HEK293 (cell line): ENCODE data around the gene CD93.

ENCODE experiments used
- CTCF ChIA-PET: fragments of 350-600 bp; formaldehyde crosslinking; extraction: SDS; loops from one replicate; lab custom pipeline; 2021; ENCODE audit warnings: antibody characterized with exemption; lab: Yijun Ruan, JAX
- POLR2A ChIA-PET: fragments of 300-600 bp; formaldehyde crosslinking; extraction: SDS; loops from one replicate; lab custom pipeline; 2020; ENCODE audit warnings: antibody characterized with exemption, inconsistent platforms; lab: Yijun Ruan, JAX
- H3K27ac ChIP-seq: fragments of 200-500 bp; sonication (Bioruptor generic); 2 replicates; pipeline ENCODE4 v1.5.1; 2014; ENCODE audit warnings: low read depth, low read length, control low read depth, inconsistent platforms; ENCODE audit errors: extremely low read depth
- H3K36me3 ChIP-seq, 2 experiments: fragments of 200-500 bp in 1 of 2; sonication (Bioruptor generic) in 1 of 2; 1 replicate in 1 of 2; 2 replicates in 1 of 2; pipeline ENCODE4 v1.5.1; 2014 to 2017; ENCODE audit warnings: inconsistent platforms in 2 of 2, low read length in 2 of 2; ENCODE audit not compliant: control insufficient read depth in 2 of 2, insufficient read depth in 1 of 2
- H3K4me1 ChIP-seq: fragments of 200-500 bp; sonication (Bioruptor generic); 2 replicates; pipeline ENCODE4 v1.5.1; 2014; ENCODE audit warnings: mild to moderate bottlenecking, low read length, inconsistent platforms; ENCODE audit not compliant: control insufficient read depth, insufficient read depth
- H3K4me3 ChIP-seq: 2 replicates; pipeline ENCODE4 v1.5.1; 2011; ENCODE audit warnings: low read depth, mild to moderate bottlenecking, control low read depth, low read length, moderate library complexity
- H3K9me3 ChIP-seq: fragments of 200-500 bp; sonication (Bioruptor generic); 2 replicates; pipeline ENCODE4 v1.5.1; 2014; ENCODE audit warnings: low read depth, low read length, inconsistent platforms; ENCODE audit not compliant: control insufficient read depth, insufficient read depth
- KLF1 ChIP-seq: fragments of 450-650 bp; formaldehyde crosslinking; IDR thresholded peaks from 2 replicates; pipeline ENCODE4 v1.5.1; 2016; ENCODE audit warnings: missing biosample characterization, missing genetic modification characterization
- MYNN ChIP-seq: fragments of 450-650 bp; formaldehyde crosslinking; IDR thresholded peaks from 2 replicates; pipeline ENCODE4 v1.5.1; 2016; ENCODE audit warnings: missing biosample characterization, missing genetic modification characterization, borderline replicate concordance
- PRDM4 ChIP-seq: fragments of 450-650 bp; formaldehyde crosslinking; IDR thresholded peaks from 2 replicates; pipeline ENCODE4 v1.5.1; 2017; ENCODE audit warnings: missing biosample characterization, missing genetic modification characterization
- ZBTB48 ChIP-seq: fragments of 450-650 bp; formaldehyde crosslinking; IDR thresholded peaks from 2 replicates; pipeline ENCODE4 v1.5.1; 2016; ENCODE audit warnings: missing biosample characterization, missing genetic modification characterization
- ZFP3 ChIP-seq: fragments of 450-650 bp; formaldehyde crosslinking; IDR thresholded peaks from 2 replicates; pipeline ENCODE4 v1.5.1; 2016; ENCODE audit warnings: low read depth, missing biosample characterization, missing genetic modification characterization
- ZNF138 ChIP-seq: fragments of 450-650 bp; formaldehyde crosslinking; IDR thresholded peaks from 2 replicates; pipeline ENCODE4 v1.5.1; 2016; ENCODE audit warnings: missing biosample characterization, missing genetic modification characterization, borderline replicate concordance
- ZNF146 ChIP-seq: fragments of 450-650 bp; formaldehyde crosslinking; IDR thresholded peaks from 2 replicates; pipeline ENCODE4 v1.5.1; 2016; ENCODE audit warnings: missing biosample characterization, missing genetic modification characterization
- ZNF169 ChIP-seq: fragments of 450-650 bp; formaldehyde crosslinking; IDR thresholded peaks from 2 replicates; pipeline ENCODE4 v1.5.1; 2016; ENCODE audit warnings: missing biosample characterization, missing genetic modification characterization
- ZNF175 ChIP-seq: fragments of 450-650 bp; formaldehyde crosslinking; IDR thresholded peaks from 2 replicates; pipeline ENCODE4 v1.5.1; 2016; ENCODE audit warnings: missing biosample characterization, missing genetic modification characterization
- ZNF2 ChIP-seq: fragments of 450-650 bp; formaldehyde crosslinking; IDR thresholded peaks from 2 replicates; pipeline ENCODE4 v1.5.1; 2016; ENCODE audit warnings: missing biosample characterization, missing genetic modification characterization
- ZNF221 ChIP-seq: fragments of 450-650 bp; formaldehyde crosslinking; IDR thresholded peaks from 2 replicates; pipeline ENCODE4 v1.5.1; 2017; ENCODE audit warnings: missing biosample characterization, missing genetic modification characterization, borderline replicate concordance
- ZNF223 ChIP-seq: fragments of 450-650 bp; formaldehyde crosslinking; IDR thresholded peaks from 2 replicates; pipeline ENCODE4 v1.5.1; 2016; ENCODE audit warnings: missing biosample characterization, missing genetic modification characterization
- ZNF266 ChIP-seq: fragments of 450-650 bp; formaldehyde crosslinking; IDR thresholded peaks from 2 replicates; pipeline ENCODE4 v1.5.1; 2016; ENCODE audit warnings: missing biosample characterization, missing genetic modification characterization, low read depth
- TF ChIP-seq, protein P1 (sequence below): fragments of 450-650 bp; formaldehyde crosslinking; conservative IDR thresholded peaks from 2 replicates; pipeline ENCODE4 v1.5.1; 2016; ENCODE audit warnings: low read depth, missing biosample characterization, missing genetic modification characterization

Gene CD93

DNA sequence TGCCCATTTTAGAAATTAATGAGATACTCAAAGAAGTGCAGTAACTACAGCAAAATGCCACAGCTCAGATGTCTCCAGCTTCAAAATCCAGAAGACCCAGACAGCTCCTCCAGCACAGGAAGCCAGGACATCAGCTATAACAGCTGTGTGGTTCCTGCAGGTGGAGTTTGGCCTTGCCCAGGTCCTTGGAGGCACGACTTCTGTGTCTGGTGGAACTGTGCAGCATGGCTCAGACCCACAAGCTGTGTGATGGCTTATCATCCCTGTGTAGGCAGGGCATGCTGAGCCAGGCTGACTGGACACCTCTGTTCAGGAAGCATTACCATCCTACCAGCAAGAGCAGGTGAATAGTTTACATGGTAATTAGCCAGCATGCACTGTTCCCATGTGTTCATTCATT is 26.5 kb upstream of the CD93 start:
- no peaks in the 10 kb centered on the region for H3K9me3 ChIP-seq
- CTCF ChIA-PET: no interaction called here
- POLR2A ChIA-PET: no interaction called here
- no peaks in the 10 kb centered on the region for H3K4me1 ChIP-seq
- TF ChIP-seq ZBTB48 (tag by site-specific recombination) (no peak), PRDM4 (tag by site-specific recombination) (no peak), ZNF266 (no peak), ZNF223 (no peak), KLF1 (tag by site-specific recombination) (no peak), ZNF221 (tag by site-specific recombination) (no peak), ZNF138 (no peak), ZNF146 (tag by site-specific recombination) (no peak)
- TF ChIP-seq, protein P1, sequence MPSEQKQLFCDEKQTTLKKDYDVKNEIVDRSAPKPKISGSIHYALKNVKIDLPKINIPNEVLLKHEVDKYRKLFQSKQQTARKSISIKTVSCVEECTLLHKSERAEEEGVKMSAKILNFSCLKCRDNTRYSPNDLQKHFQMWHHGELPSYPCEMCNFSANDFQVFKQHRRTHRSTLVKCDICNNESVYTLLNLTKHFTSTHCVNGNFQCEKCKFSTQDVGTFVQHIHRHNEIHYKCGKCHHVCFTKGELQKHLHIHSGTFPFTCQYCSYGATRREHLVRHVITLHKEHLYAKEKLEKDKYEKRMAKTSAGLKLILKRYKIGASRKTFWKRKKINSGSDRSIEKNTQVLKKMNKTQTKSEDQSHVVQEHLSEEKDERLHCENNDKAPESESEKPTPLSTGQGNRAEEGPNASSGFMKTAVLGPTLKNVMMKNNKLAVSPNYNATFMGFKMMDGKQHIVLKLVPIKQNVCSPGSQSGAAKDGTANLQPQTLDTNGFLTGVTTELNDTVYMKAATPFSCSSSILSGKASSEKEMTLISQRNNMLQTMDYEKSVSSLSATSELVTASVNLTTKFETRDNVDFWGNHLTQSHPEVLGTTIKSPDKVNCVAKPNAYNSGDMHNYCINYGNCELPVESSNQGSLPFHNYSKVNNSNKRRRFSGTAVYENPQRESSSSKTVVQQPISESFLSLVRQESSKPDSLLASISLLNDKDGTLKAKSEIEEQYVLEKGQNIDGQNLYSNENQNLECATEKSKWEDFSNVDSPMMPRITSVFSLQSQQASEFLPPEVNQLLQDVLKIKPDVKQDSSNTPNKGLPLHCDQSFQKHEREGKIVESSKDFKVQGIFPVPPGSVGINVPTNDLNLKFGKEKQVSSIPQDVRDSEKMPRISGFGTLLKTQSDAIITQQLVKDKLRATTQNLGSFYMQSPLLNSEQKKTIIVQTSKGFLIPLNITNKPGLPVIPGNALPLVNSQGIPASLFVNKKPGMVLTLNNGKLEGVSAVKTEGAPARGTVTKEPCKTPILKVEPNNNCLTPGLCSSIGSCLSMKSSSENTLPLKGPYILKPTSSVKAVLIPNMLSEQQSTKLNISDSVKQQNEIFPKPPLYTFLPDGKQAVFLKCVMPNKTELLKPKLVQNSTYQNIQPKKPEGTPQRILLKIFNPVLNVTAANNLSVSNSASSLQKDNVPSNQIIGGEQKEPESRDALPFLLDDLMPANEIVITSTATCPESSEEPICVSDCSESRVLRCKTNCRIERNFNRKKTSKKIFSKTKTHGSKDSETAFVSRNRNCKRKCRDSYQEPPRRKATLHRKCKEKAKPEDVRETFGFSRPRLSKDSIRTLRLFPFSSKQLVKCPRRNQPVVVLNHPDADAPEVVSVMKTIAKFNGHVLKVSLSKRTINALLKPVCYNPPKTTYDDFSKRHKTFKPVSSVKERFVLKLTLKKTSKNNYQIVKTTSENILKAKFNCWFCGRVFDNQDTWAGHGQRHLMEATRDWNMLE: no peak
- no peak overlapping the region for H3K4me3 ChIP-seq
- H3K27ac ChIP-seq: no peak overlapping the region
- no peaks in the 10 kb centered on the region for H3K36me3 ChIP-seq

- Histone ChIP-seq H3K4me3 (no peak overlapping the region), H3K36me3 (no peaks in the 10 kb centered on the region), H3K27ac (no peak overlapping the region), H3K4me1 (no peaks in the 10 kb centered on the region), H3K9me3 (no peaks in the 10 kb centered on the region)
- ChIA-PET POLR2A (no interaction called here), CTCF (no interaction called here)
- no peak for TF ChIP-seq ZNF175 (tag by site-specific recombination)
- TF ChIP-seq ZNF2: no peak
- TF ChIP-seq ZFP3 (tag by site-specific recombination): no peak
- TF ChIP-seq ZNF223: no peak
Measured at GRCh38 chr20:23111944-23112342, 25.8 kb upstream of the CD93 start.

DNA sequence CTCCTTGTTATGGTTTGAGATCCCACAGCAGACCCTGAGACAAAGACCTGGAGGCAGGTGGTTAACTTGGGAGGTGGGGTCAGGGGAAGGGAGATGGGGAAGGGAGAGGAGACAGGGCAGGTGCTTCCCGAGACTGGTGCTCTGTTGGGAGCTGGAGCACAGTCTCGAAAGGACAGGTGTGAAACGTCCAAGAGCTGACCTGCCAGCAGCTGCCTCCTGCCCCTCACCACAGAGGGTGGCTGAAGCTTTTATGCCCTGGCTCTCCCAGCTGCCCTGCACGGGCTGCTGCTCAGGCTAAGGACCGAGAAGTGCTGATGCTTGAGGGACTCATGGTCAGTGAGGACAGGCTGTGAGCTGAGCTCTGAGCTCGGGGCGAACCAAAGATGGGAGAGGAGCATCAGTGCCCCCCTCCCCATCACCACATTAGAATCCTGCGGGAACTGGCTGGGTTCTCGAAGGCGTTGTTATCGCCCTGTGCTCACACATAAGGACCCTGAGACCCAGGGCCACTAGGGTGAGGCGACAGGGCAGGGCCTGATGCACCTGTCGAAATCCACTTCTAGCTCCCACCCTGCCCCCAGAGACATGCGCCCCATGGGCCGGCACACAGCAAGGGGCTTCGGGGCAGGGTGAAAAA is 25.3 kb upstream of the CD93 start:
- POLR2A ChIA-PET: no interaction called here
- Histone ChIP-seq H3K4me3 (no peak overlapping the region), H3K36me3 (no peaks in the 10 kb centered on the region), H3K9me3 (no peaks in the 10 kb centered on the region), H3K27ac (no peak overlapping the region), H3K4me1 (no peaks in the 10 kb centered on the region)
- CTCF ChIA-PET: no interaction called here
- TF ChIP-seq ZNF169 (tag by site-specific recombination) (no peak), MYNN (no peak)
